Neuronal stem cell (in vitro differentiated cells): ENCODE data around the gene ITPRID1.

Source experiments
- DNase-seq: peaks from one replicate; pipeline ENCODE4 v3.0.0-alpha.2; 2013; ENCODE audit warnings: low spot score
- H2AFZ ChIP-seq: one replicate; pipeline ENCODE4 v1.6.1; 2013; ENCODE audit warnings: mild to moderate bottlenecking, low read length, inconsistent platforms
- H2AK5ac ChIP-seq: 2 replicates; pipeline ENCODE4 v1.6.1; 2013; ENCODE audit warnings: low read depth, mild to moderate bottlenecking, inconsistent platforms, low read length, moderate library complexity, mixed read lengths
- H2BK120ac ChIP-seq: 2 replicates; pipeline ENCODE4 v1.6.1; 2013; ENCODE audit warnings: low read depth, mild to moderate bottlenecking, inconsistent platforms, low read length, moderate library complexity, mixed read lengths
- H2BK12ac ChIP-seq: one replicate; pipeline ENCODE4 v1.6.1; 2013; ENCODE audit warnings: low read length, inconsistent platforms
- H2BK15ac ChIP-seq: 2 replicates; pipeline ENCODE4 v1.6.1; 2013; ENCODE audit warnings: mild to moderate bottlenecking, low read length, inconsistent platforms, mixed read lengths
- H2BK5ac ChIP-seq: one replicate; pipeline ENCODE4 v1.6.1; 2013; ENCODE audit warnings: inconsistent platforms, mild to moderate bottlenecking, low read length, moderate library complexity
- H3K14ac ChIP-seq: one replicate; pipeline ENCODE4 v1.6.1; 2013; ENCODE audit warnings: low read length, inconsistent platforms
- H3K18ac ChIP-seq: 2 replicates; pipeline ENCODE4 v1.6.1; 2013; ENCODE audit warnings: low read length, inconsistent platforms
- H3K23ac ChIP-seq: 2 replicates; pipeline ENCODE4 v1.6.1; 2013; ENCODE audit warnings: low read depth, mild to moderate bottlenecking, mixed read lengths, low read length, inconsistent platforms; ENCODE audit not compliant: poor library complexity
- H3K27ac ChIP-seq: replicated peaks from 3 replicates; pipeline ENCODE4 v1.5.1; 2013; ENCODE audit warnings: low read length, inconsistent platforms
- H3K27me3 ChIP-seq, 3 experiments: 2 replicates each; pipeline ENCODE4 v1.6.1; 2013; ENCODE audit warnings: low read length in 3 of 3, mild to moderate bottlenecking in 2 of 3, inconsistent platforms in 1 of 3, low read depth in 1 of 3, mixed read lengths in 1 of 3, moderate library complexity in 1 of 3; ENCODE audit not compliant: control insufficient read depth in 3 of 3, insufficient read depth in 3 of 3
- H3K36me3 ChIP-seq, 2 donors: replicated peaks in 1 of 2; 2 replicates each; pipeline ENCODE4 v1.6.1; 2013; ENCODE audit warnings: low read length in 2 of 2; ENCODE audit not compliant: control insufficient read depth in 2 of 2, insufficient read depth in 2 of 2
- H3K4ac ChIP-seq: 2 replicates; pipeline ENCODE4 v1.6.1; 2013; ENCODE audit warnings: inconsistent platforms, mild to moderate bottlenecking, low read length, moderate library complexity
- H3K4me1 ChIP-seq, 2 donors: 1 replicate in 1 of 2; 2 replicates in 1 of 2; pipeline ENCODE4 v1.6.1; 2013; ENCODE audit warnings: low read length in 2 of 2, low read depth in 1 of 2; ENCODE audit not compliant: control insufficient read depth in 2 of 2, insufficient read depth in 1 of 2
- H3K4me2 ChIP-seq: one replicate; pipeline ENCODE4 v1.6.1; 2013; ENCODE audit warnings: mild to moderate bottlenecking, low read length, inconsistent platforms; ENCODE audit not compliant: insufficient read depth, poor library complexity, severe bottlenecking
- H3K4me3 ChIP-seq, 2 donors: 2 replicates each; pipeline ENCODE4 v1.5.1; 2013; ENCODE audit warnings: low read length in 2 of 2, mild to moderate bottlenecking in 2 of 2, inconsistent platforms in 1 of 2, moderate library complexity in 1 of 2
- H3K79me1 ChIP-seq: one replicate; pipeline ENCODE4 v1.6.1; 2013; ENCODE audit warnings: low read depth, mild to moderate bottlenecking, inconsistent platforms, low read length, moderate library complexity
- H3K9ac ChIP-seq: one replicate; pipeline ENCODE4 v1.6.1; 2013; ENCODE audit warnings: mild to moderate bottlenecking, low read depth, low read length, inconsistent platforms; ENCODE audit not compliant: poor library complexity
- H3K9me3 ChIP-seq, 2 donors: replicated peaks in 1 of 2; 2 replicates each; pipeline versions ENCODE3 to v1.6.1; 2013; ENCODE audit warnings: low read length in 2 of 2, mild to moderate bottlenecking in 2 of 2, inconsistent platforms in 1 of 2, low read depth in 1 of 2, mixed read lengths in 1 of 2, moderate library complexity in 1 of 2; ENCODE audit not compliant: control insufficient read depth in 2 of 2, insufficient read depth in 1 of 2
- H4K8ac ChIP-seq: one replicate; pipeline ENCODE4 v1.6.1; 2013; ENCODE audit warnings: low read depth, mild to moderate bottlenecking, inconsistent platforms, low read length, moderate library complexity
- H4K91ac ChIP-seq: one replicate; pipeline ENCODE4 v1.6.1; 2013; ENCODE audit warnings: low read length, low read depth, mild to moderate bottlenecking, inconsistent platforms; ENCODE audit not compliant: poor library complexity
- WGBS, 2 donors: extraction: QIAGEN DNeasy Blood & Tissue Kit; methylation state at CpG; one replicate each; pipeline ENCODE4 v1.1.7; 2013; ENCODE audit warnings: missing lambda C conversion rate in 2 of 2, mixed read lengths in 1 of 2; ENCODE audit not compliant: insufficient read length in 2 of 2, insufficient replicate concordance in 1 of 2; ENCODE audit errors: extremely low coverage in 2 of 2; 5-methylcytosine and 5-hydroxymethylcytosine counted together

ITPRID1 gene

GRCh38 chr7:31518766-31519165 lies 4.9 kb downstream of the ITPRID1 start:
- no peak overlapping the region for H2AK5ac ChIP-seq
- no peaks in the 10 kb centered on the region for H3K36me3 ChIP-seq
- no peak overlapping the region for H3K9ac ChIP-seq
- H3K79me1 ChIP-seq: no peaks in the 10 kb centered on the region
- no peak overlapping the region for H2AFZ ChIP-seq
- H3K4ac ChIP-seq: no peak overlapping the region
- WGBS, 2 donors: no CpG with 5 or more reads among the region's 4 CpGs
- no peak overlapping the region for H2BK120ac ChIP-seq
- no peak overlapping the region for H3K14ac ChIP-seq
- H3K18ac ChIP-seq: no peak overlapping the region
- H3K4me2 ChIP-seq: no peak overlapping the region
- DNase-seq: no peak
- H2BK5ac ChIP-seq: no peak overlapping the region
- H2BK15ac ChIP-seq: no peak overlapping the region
- no peak overlapping the region for H2BK12ac ChIP-seq
- no peak overlapping the region for H4K8ac ChIP-seq
- H3K23ac ChIP-seq: no peak overlapping the region
- no peak overlapping the region for H4K91ac ChIP-seq
- H3K4me3 ChIP-seq: no peak overlapping the region
- H3K27me3 ChIP-seq: no peaks in the 10 kb centered on the region
- peaks cover 0 to 2% of the 10 kb centered on the region in 2 donors for H3K9me3 ChIP-seq
- no peak overlapping the region for H3K27ac ChIP-seq
- no peaks in the 10 kb centered on the region for H3K4me1 ChIP-seq

- Histone ChIP-seq H4K91ac (no peak overlapping the region), H3K14ac (no peak overlapping the region), H3K79me1 (no peaks in the 10 kb centered on the region), H3K4me2 (no peak overlapping the region), H2BK15ac (no peak overlapping the region), H2AFZ (no peak overlapping the region), H3K36me3 (no peaks in the 10 kb centered on the region), H3K27ac (no peak overlapping the region), H4K8ac (no peak overlapping the region), H3K23ac (no peak overlapping the region), H2AK5ac (no peak overlapping the region), H2BK120ac (no peak overlapping the region), H3K18ac (no peak overlapping the region), H3K9ac (no peak overlapping the region), H2BK5ac (no peak overlapping the region), H3K9me3 (peaks cover 0 to 2% of the 10 kb centered on the region in 2 donors), H3K4ac (no peak overlapping the region), H3K4me3 (no peak overlapping the region), H3K27me3 (no peaks in the 10 kb centered on the region), H2BK12ac (no peak overlapping the region), H3K4me1 (no peaks in the 10 kb centered on the region)
- DNase-seq: no peak
- WGBS, 2 donors: no CpG with 5 or more reads among the region's 5 CpGs
Observed at GRCh38 chr7:31521336-31522010, 7.6 kb downstream of the ITPRID1 start.

GRCh38 chr7:31526864-31527263 lies 13.0 kb downstream of the ITPRID1 start:
- Histone ChIP-seq H2AFZ (no peak overlapping the region), H3K4ac (no peak overlapping the region), H3K4me2 (no peak overlapping the region), H3K4me1 (no peaks in the 10 kb centered on the region), H2BK15ac (no peak overlapping the region), H3K23ac (no peak overlapping the region), H4K8ac (no peak overlapping the region), H3K18ac (no peak overlapping the region), H3K4me3 (no peak overlapping the region), H2BK12ac (no peak overlapping the region), H2BK120ac (no peak overlapping the region), H3K27me3 (no peaks in the 10 kb centered on the region), H4K91ac (no peak overlapping the region), H2BK5ac (no peak overlapping the region), H3K9me3 (no peaks in the 10 kb centered on the region), H3K9ac (no peak overlapping the region), H3K79me1 (no peaks in the 10 kb centered on the region), H2AK5ac (no peak overlapping the region), H3K36me3 (no peaks in the 10 kb centered on the region), H3K14ac (no peak overlapping the region), H3K27ac (no peak overlapping the region)
- DNase-seq: no peak

GRCh38 chr7:31529103-31529502 lies 15.2 kb downstream of the ITPRID1 start:
- Histone ChIP-seq H2BK120ac (no peak overlapping the region), H2AK5ac (no peak overlapping the region), H4K91ac (no peak overlapping the region), H3K14ac (no peak overlapping the region), H3K79me1 (no peaks in the 10 kb centered on the region), H3K27me3 (no peaks in the 10 kb centered on the region), H3K36me3 (no peaks in the 10 kb centered on the region), H3K23ac (no peak overlapping the region), H3K4ac (no peak overlapping the region), H3K4me3 (no peak overlapping the region), H3K18ac (no peak overlapping the region), H2AFZ (no peak overlapping the region), H3K4me2 (no peak overlapping the region), H4K8ac (no peak overlapping the region), H2BK12ac (no peak overlapping the region), H2BK15ac (no peak overlapping the region), H3K9me3 (no peaks in the 10 kb centered on the region), H3K27ac (no peak overlapping the region), H3K4me1 (no peaks in the 10 kb centered on the region), H3K9ac (no peak overlapping the region), H2BK5ac (no peak overlapping the region)
- no peak for DNase-seq
- no CpG with 5 or more reads among the region's 1 CpG for WGBS, 2 donors
